HUES48 (cell line): ENCODE results near the gene INO80C.
"Not testable (repeated sequence)": the region's sequence is repeated elsewhere in the genome, so short reads cannot be mapped to it uniquely, and the experiment has no call there.

ENCODE experiments used
- H3K27ac ChIP-seq: one replicate; pipeline ENCODE4 v1.7.0; 2013; ENCODE audit warnings: low read depth, low read length, inconsistent platforms
- H3K27me3 ChIP-seq: 2 replicates; pipeline ENCODE4 v1.6.1; 2013; ENCODE audit warnings: mild to moderate bottlenecking, low read length; ENCODE audit not compliant: control insufficient read depth, insufficient read depth
- H3K36me3 ChIP-seq: 2 replicates; pipeline ENCODE4 v1.6.1; 2013; ENCODE audit warnings: low read length; ENCODE audit not compliant: control insufficient read depth, insufficient read depth
- H3K4me1 ChIP-seq: 2 replicates; pipeline ENCODE4 v1.6.1; 2013; ENCODE audit warnings: mild to moderate bottlenecking, low read length; ENCODE audit not compliant: control insufficient read depth, insufficient read depth
- H3K4me3 ChIP-seq: 2 replicates; pipeline ENCODE4 v1.5.1; 2013; ENCODE audit warnings: mild to moderate bottlenecking, low read depth, low read length
- H3K9ac ChIP-seq: 2 replicates; pipeline ENCODE4 v1.6.1; 2013; ENCODE audit warnings: mild to moderate bottlenecking, low read depth, low read length, moderate library complexity
- H3K9me3 ChIP-seq: 2 replicates; pipeline ENCODE4 v1.6.1; 2013; ENCODE audit warnings: low read length; ENCODE audit not compliant: control insufficient read depth, insufficient read depth

Gene INO80C

GRCh38 chr18:35458677-35459441 is 38.9 kb downstream of the INO80C start:
- H3K4me3 ChIP-seq: no peak overlapping the region

GRCh38 chr18:35458271-35458670 is 39.5 kb downstream of the INO80C start:
- Histone ChIP-seq H3K4me1 (peaks cover 11% of the 10 kb centered on the region; the same call in 1 of the 2 replicates), H3K9ac (no peak overlapping the region), H3K9me3 (no peaks in the 10 kb centered on the region), H3K4me3 (no peak overlapping the region), H3K36me3 (no peaks in the 10 kb centered on the region), H3K27ac (no peak overlapping the region), H3K27me3 (no peaks in the 10 kb centered on the region)

More at GRCh38 chr18:35458677-35459441, 38.9 kb downstream of the INO80C start:
- H3K27ac ChIP-seq: no peak overlapping the region
- no peaks in the 10 kb centered on the region for H3K27me3 ChIP-seq
- no peaks in the 10 kb centered on the region for H3K9me3 ChIP-seq
- no peak overlapping the region for H3K9ac ChIP-seq
- H3K4me1 ChIP-seq: peaks cover 11% of the 10 kb centered on the region; the same call in 1 of the 2 replicates
- no peaks in the 10 kb centered on the region for H3K36me3 ChIP-seq

- Histone ChIP-seq H3K27me3 (no peaks in the 10 kb centered on the region), H3K27ac (no peak overlapping the region), H3K4me1 (peaks cover 11% of the 10 kb centered on the region; the same call in 1 of the 2 replicates)
These were observed 40.5 kb downstream of the INO80C start for GRCh38 chr18:35457140-35457704.

GRCh38 chr18:35455926-35456763 is 41.6 kb downstream of the INO80C start:
- Histone ChIP-seq H3K27me3 (no peaks in the 10 kb centered on the region), H3K9ac (no peak overlapping the region), H3K4me3 (no peak overlapping the region), H3K4me1 (peaks cover 11% of the 10 kb centered on the region; the same call in 1 of the 2 replicates), H3K36me3 (no peaks in the 10 kb centered on the region), H3K9me3 (no peaks in the 10 kb centered on the region), H3K27ac (no peak overlapping the region)

More at GRCh38 chr18:35457140-35457704, 40.5 kb downstream of the INO80C start:
- Histone ChIP-seq H3K4me3 (no peak overlapping the region), H3K9me3 (no peaks in the 10 kb centered on the region), H3K36me3 (no peaks in the 10 kb centered on the region), H3K9ac (no peak overlapping the region)

- H3K4me3 ChIP-seq: no peak overlapping the region
- H3K4me1 ChIP-seq: peaks cover 11% of the 10 kb centered on the region; the same call in 1 of the 2 replicates
- no peaks in the 10 kb centered on the region for H3K9me3 ChIP-seq
- no peak overlapping the region for H3K9ac ChIP-seq
- H3K27me3 ChIP-seq: no peaks in the 10 kb centered on the region
- H3K36me3 ChIP-seq: no peaks in the 10 kb centered on the region
- no peak overlapping the region for H3K27ac ChIP-seq
These were observed 43.0 kb downstream of the INO80C start for GRCh38 chr18:35454803-35455202.

- not testable (repeated sequence) for H3K4me1 ChIP-seq, H3K4me3 ChIP-seq, H3K9me3 ChIP-seq, H3K9ac ChIP-seq, H3K27me3 ChIP-seq, H3K27ac ChIP-seq, H3K36me3 ChIP-seq
These were observed 44.7 kb downstream of the INO80C start for GRCh38 chr18:35453065-35453464.

GRCh38 chr18:35451916-35452315 is 45.8 kb downstream of the INO80C start:
- H3K4me1 ChIP-seq: no peaks in the 10 kb centered on the region
- no peak overlapping the region for H3K27ac ChIP-seq
- no peak overlapping the region for H3K9ac ChIP-seq
- H3K4me3 ChIP-seq: no peak overlapping the region
- no peaks in the 10 kb centered on the region for H3K36me3 ChIP-seq
- no peaks in the 10 kb centered on the region for H3K27me3 ChIP-seq
- no peaks in the 10 kb centered on the region for H3K9me3 ChIP-seq

- Histone ChIP-seq H3K27me3 (no peaks in the 10 kb centered on the region), H3K9me3 (no peaks in the 10 kb centered on the region), H3K9ac (no peak overlapping the region), H3K4me1 (no peaks in the 10 kb centered on the region), H3K27ac (no peak overlapping the region), H3K4me3 (no peak overlapping the region), H3K36me3 (no peaks in the 10 kb centered on the region)
These were observed 46.7 kb downstream of the INO80C start for GRCh38 chr18:35451032-35451431.

GRCh38 chr18:35444636-35445035 is 53.1 kb downstream of the INO80C start:
- Histone ChIP-seq H3K9ac (no peak overlapping the region), H3K9me3 (no peaks in the 10 kb centered on the region), H3K27ac (no peak overlapping the region), H3K4me3 (no peak overlapping the region), H3K36me3 (no peaks in the 10 kb centered on the region), H3K27me3 (no peaks in the 10 kb centered on the region), H3K4me1 (no peaks in the 10 kb centered on the region)

GRCh38 chr18:35443847-35444246 is 53.9 kb downstream of the INO80C start:
- H3K27ac ChIP-seq: no peak overlapping the region
- no peak overlapping the region for H3K9ac ChIP-seq
- no peak overlapping the region for H3K4me3 ChIP-seq

GRCh38 chr18:35443434-35443833 is 54.3 kb downstream of the INO80C start:
- Histone ChIP-seq H3K36me3 (no peaks in the 10 kb centered on the region), H3K9me3 (no peaks in the 10 kb centered on the region), H3K27me3 (no peaks in the 10 kb centered on the region), H3K4me1 (peaks cover 3% of the 10 kb centered on the region; the same call in 1 of the 2 replicates), H3K9ac (no peak overlapping the region), H3K4me3 (no peak overlapping the region), H3K27ac (no peak overlapping the region)

More at GRCh38 chr18:35443847-35444246, 53.9 kb downstream of the INO80C start:
- Histone ChIP-seq H3K36me3 (no peaks in the 10 kb centered on the region), H3K4me1 (no peaks in the 10 kb centered on the region), H3K9me3 (no peaks in the 10 kb centered on the region), H3K27me3 (no peaks in the 10 kb centered on the region)
